HG02981 (cell line): ENCODE data around the gene SDR42E1.

Experiments
- ATAC-seq: cut with Tn5 transposase; IDR thresholded peaks from one replicate; pipeline ENCODE4 v1.9.1; 2021; ENCODE audit warnings: mild to moderate bottlenecking, moderate library complexity; ENCODE audit not compliant: unreplicated experiment

Gene SDR42E1

DNA sequence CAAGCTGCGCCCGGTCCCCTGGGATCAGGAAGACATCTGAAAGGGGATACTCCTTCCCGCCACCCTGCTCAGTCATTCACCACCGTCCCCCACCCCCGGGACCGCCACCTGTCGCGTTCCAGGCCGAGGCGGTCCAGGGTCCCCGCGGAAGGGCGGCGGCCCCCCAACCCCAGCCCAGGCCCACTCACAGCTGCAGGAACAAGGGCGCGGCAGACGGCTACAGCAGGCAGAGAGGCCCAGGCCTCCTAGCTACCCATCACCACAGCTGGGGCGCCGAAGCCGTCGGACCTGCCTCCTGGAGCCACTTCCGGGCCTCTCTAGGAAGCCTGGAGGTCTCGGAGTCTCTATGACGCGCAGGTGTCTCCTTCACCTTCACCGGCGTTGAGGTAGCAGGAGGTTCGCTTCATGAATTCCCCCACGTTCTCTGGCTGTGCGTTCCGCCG is at the start of gene SDR42E1:
SDR42E1 (minus strand) TSS at position 272 of the 443 bp plus-strand sequence. CDS start 10,612 bp downstream, outside the sequence.
- peak; percentile 93 for ATAC-seq

DNA sequence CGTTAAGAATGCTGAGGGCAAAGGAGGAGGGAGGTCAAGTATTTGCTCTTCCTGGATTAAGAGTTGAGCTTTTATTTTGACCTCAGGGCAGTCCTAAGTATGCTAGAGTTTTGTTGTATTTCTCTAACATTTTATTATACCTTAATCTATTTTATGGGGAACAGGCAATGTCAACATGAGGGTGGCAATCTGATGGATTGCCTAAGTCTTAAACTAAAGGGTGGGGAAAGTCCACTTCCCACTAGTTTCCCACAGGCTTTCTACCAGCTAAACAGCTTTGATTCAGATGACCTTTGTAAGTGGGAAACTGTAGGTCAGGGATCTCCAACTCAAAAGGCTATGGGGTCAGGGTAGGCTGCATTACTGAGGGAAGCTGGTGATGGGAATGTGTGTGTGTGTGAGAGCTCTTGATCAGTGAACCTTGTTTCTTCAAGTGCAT is 48.7 kb upstream of the SDR42E1 start:
- ATAC-seq = no peak

- no peak for ATAC-seq
Measured at GRCh38 chr16:82059161-82059982, 48.1 kb upstream of the SDR42E1 start.

DNA sequence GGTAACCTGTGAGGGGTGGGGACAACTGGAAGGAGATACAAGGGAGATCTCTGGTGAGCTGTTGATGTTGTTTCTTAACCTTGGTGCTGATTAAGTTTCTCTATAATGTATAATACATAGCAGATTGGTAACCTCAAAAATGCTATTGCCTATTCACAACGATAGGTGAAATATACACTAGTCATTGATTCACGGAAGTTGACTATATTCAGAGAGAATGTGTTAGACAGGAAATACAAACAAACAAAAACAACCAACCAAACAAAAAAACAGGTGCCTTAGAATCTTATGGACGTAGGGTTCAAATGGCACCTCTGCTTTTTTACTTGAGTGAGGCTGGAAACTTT is 45.3 kb upstream of the SDR42E1 start:
- no peak for ATAC-seq

DNA sequence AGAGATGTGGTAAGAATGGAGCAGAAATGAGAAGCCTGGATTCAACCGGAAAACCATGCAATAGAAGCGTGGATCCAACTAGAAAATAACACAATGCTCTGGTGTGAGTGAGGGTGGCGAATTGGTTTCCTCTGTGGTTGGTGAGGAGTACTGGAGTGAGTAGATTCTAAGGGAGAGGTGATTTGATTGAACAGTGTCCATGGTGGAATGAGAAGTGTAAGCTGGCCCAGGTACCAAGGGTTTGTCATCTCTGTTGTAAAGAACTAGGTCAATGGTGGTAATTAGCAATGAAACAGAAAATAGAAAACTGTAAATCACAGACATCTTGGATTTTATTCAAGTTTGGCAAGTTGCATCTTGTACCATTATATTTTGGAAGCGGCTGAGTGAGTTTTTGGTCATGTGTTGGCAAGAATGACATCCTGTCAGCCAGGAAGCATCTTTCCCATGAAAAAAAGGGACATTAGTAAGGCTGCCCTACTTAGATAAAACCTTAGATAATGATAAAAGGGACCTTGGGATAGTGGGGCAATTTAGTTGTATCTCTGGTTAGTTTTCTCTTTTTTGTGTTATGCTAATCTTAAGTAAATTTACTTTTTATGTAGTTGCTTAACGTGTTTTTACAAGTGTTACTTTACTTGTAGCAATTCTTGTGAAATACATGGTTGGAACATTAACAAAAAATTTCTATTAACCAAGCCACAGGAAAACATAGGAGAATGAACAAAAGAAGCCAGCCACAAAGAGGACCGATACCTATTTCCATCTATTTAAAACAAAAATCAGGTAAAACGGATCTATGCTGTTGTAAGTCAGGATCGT is 44.7 kb upstream of the SDR42E1 start:
- no peak for ATAC-seq

DNA sequence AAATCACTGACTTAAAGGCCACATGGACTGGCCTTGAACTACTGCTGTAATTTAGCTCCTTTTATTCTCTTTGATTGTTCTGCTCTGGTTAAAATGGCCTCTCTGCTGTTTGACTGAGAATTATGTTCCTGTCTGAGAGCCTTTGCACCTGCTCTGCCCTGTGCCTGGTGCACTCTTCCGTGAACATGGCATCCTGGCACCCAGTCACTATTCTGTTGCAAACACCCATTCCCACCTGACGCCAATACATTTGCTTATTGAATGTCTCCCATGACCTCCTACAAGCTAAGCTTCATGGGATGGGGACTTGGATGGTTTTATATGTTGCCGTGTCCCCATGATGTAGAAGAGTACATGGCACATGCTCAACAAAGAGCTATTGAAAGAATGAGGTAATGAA is 43.8 kb upstream of the SDR42E1 start:
- ATAC-seq = no peak

GRCh38 chr16:82051656-82052055 is 40.4 kb upstream of the SDR42E1 start:
- no peak for ATAC-seq

DNA sequence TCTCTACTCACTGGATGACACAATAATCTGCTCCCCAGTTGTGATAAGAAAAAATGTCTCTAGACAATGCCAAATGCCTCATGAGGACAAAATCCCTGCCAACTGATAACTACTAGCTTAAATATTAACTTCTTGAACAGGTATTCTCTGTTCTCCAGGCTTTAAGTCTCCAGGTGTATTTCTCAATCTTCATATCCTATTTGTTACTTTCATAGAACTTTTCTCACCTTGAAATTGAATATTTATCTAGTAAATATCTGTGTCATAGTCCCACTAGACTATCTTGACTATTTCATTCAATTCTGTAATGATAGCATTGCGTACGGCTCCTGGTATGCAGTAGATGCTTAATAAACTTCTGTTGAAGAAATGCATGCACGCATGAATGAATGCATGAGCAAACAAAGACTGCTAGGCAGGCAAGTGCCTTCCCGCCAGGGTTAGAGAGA is 39.7 kb upstream of the SDR42E1 start:
- no peak for ATAC-seq

DNA sequence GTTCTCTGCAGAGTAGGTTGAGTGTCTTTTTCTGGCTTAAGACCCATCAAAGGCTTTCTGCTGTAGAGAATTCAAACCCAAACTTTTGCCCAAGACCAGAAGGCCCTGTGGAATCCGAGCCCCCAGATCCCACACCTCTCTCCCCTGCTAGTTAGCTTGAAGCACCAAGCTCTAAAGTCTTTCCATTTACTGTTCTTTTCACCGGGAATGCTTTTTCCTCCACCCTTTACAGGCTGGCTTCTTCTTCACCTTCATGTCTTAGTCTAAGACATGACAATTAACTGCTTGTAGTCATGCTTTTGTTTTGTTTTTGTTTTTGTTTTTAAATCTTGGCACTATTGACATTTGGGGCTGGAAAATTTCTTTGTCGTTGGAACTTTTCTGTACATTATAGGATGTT is 39.2 kb upstream of the SDR42E1 start:
- ATAC-seq = no peak

- no peak for ATAC-seq
Measured at GRCh38 chr16:82049484-82049883, 38.2 kb upstream of the SDR42E1 start.

- ATAC-seq = no peak
Measured at GRCh38 chr16:82047787-82048186, 36.5 kb upstream of the SDR42E1 start.

- no peak for ATAC-seq
Measured at GRCh38 chr16:82047374-82047773, 36.1 kb upstream of the SDR42E1 start.

DNA sequence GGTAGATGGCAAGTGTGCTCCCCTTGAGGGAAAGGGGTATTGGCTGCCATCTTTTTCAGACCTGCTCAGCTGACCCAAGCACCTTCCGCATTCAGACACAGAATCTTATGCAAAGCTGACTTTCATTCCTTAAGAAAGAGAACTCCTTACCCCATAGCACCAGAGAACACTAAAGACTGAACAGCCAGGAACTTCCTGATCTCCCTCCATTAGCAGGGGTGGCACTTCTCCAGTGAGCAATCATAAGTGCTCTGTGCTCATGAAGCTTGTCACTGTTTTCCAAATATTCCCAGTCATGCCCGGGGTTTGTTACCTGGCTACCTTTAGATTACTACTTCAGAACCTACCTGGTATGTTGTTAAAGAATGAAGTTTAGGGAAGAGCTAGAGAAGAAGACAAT is 35.7 kb upstream of the SDR42E1 start:
- no peak for ATAC-seq

DNA sequence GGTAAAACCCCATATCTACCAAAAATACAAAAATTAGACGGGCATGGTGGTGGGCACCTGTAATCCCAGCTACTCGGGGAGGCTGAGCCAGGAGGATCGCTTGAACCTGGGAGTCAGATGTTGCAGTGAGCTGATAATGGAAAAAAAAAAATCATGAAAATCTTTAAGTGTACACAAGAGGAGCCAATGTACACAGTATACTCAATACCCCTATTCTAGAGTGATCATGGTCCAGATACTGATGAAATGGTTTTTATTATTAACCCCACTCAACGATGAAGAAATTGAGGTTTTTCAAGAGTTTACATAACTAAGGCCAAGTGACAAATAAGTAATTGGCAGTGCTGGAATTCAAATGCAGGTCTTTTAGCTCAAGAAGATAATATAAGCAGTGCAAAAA is 35.3 kb upstream of the SDR42E1 start:
- ATAC-seq = no peak

GRCh38 chr16:82045465-82045864 is 34.2 kb upstream of the SDR42E1 start:
- ATAC-seq = no peak

GRCh38 chr16:82044585-82044911 is 33.3 kb upstream of the SDR42E1 start:
- ATAC-seq = no peak

- no peak for ATAC-seq
Measured at GRCh38 chr16:82043680-82044584, 32.7 kb upstream of the SDR42E1 start.

DNA sequence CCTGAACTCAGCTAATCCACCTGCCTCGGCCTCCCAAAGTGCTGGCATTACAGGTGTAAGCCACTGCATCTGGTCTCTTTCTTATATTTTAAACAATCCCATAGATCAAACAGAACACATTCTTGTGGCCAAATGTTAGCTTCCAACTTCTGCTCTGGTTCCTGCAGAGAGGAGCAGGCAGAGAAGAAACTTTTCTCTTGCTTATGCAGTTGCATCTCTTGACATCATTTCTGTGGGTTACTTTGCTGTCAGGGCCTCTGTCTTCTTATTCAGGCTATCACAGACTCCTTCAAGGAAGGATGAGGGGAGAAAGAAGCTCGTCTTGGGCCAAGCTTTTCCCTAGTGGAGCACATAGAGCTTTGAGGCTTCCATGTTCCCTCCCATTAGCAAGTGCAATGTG is 31.6 kb upstream of the SDR42E1 start:
- ATAC-seq = no peak

- ATAC-seq = no peak
Measured at GRCh38 chr16:82042144-82042543, 30.9 kb upstream of the SDR42E1 start.

DNA sequence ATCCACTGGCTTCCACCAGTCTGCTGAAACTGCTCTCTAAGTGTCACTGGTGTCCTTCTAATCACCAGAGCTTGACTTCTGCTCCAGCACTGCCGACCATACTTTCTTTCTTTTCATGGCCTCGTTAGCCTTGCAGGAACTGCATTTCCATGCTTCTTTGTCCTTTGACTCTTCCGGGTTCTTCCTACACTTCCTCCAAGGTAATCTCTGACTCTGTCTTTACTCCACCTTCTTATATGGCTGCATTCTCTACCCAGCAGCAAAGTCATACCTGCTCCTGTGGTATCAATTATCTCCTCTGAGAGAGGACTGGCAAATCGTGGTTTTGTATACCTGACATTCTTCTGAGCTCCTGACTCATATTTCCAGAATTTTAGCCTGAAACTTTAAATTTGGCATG is 30.3 kb upstream of the SDR42E1 start:
- no peak for ATAC-seq

GRCh38 chr16:82040296-82040695 is 29.0 kb upstream of the SDR42E1 start:
- ATAC-seq = no peak
